ENCODE data around the gene JARID2.

GRCh38 chr6:15276036-15276985 is 30.4 kb downstream of the JARID2 start:
- TF ChIP-seq CTCF (IDR thresholded peaks at IDR 0.05) (no peak), POLR2AphosphoS5 (IDR thresholded peaks at IDR 0.05; ENCODE audit: insufficient read depth in 1 of 2, low read depth in 1 of 2) (no peak), POLR2A (IDR thresholded peaks at IDR 0.05) (no peak)
